Measurements from ENCODE around the gene MAP2K6.

Gene MAP2K6

DNA sequence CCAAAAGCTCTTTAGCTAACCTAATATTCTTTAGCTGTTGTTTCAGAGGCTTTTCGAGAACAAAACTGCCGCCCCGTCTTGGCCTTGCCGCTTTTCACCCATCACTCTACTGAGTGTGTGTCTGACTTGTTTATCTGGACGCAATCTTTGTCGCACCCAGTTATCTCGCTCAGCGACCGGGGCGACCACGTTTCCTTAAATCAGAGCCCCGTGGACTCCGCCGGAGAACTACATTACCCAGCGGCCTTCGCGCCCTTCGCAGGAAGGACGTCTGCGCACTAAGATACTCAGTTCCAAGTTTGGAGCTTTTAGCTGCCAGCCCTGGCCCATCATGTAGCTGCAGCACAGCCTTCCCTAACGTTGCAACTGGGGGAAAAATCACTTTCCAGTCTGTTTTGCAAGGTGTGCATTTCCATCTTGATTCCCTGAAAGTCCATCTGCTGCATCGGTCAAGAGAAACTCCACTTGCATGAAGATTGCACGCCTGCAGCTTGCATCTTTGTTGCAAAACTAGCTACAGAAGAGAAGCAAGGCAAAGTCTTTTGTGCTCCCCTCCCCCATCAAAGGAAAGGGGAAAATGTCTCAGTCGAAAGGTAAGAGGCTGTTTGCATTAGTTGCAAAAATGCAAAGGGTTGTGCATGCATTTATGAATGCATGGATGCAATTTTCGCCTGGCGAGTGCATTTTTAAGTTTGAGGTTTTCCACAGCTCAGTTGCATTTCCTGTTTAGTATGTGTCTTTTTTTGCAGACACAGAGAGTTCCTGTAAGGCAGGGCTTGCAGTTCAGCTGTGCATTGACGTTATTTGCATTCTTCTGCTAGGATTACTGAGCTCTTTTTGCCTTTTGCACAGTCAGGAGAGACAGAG is at the start of gene MAP2K6:
MAP2K6 (plus strand) TSS at position 290 of the 867 bp plus-strand sequence; CDS start at position 578, 288 bp downstream.
- Histone ChIP-seq H3K4me3 (peak within 1 kb of the TSS; percentile 88), H3K9me3 (ENCODE audit: low read depth, low read length) (no peaks in the 10 kb centered on the region), H3K9ac (ENCODE audit: insufficient read length) (peak within 1 kb of the TSS; percentile 61), H3K36me3 (ENCODE audit: insufficient read depth, low read length) (no peaks in the 10 kb centered on the region), H3K27ac (0 out of 2 replicates have a peak within 1 kb of the TSS, but pooled peaks have one; percentile 44)
- TF ChIP-seq FOXP2 (optimal IDR thresholded peaks at IDR 0.05; ENCODE audit: control extremely low read depth, extremely low read length, insufficient read depth): peak; percentile 28
- peak; percentile 60 for TF ChIP-seq POLR2AphosphoS5 (IDR thresholded peaks at IDR 0.05; ENCODE audit: borderline replicate concordance, low read depth, low read length)
- TF ChIP-seq EZH2 (IDR thresholded peaks at IDR 0.05): no peak
- DNase-seq (ENCODE audit: low read depth, low spot score): peak; percentile 67

DNA sequence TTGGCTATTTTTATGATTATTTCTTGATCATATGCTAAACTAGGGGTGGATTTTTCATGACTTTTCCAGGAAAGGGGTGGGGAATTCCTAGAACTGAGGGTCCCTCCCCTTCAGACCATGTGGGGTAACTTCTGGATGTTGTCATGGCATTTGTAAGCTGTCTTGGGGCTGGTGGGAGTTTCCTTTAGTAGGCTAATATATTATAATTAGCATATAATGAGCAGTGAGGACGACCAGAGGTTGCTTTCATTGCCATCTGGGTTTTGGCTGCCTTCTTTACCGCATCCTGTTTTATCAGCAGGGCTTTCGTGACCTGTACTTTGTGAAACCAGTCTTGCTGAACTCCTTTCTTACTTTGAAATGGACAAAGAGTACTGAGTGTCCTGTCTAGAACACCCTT is 47.2 kb upstream of the MAP2K6 start:
- Histone ChIP-seq H3K36me3 (ENCODE audit: insufficient read depth, low read length) (no peaks in the 10 kb centered on the region), H3K27ac (no peak overlapping the region), H3K4me3 (no peak overlapping the region), H3K9ac (ENCODE audit: insufficient read length) (no peak overlapping the region), H3K9me3 (ENCODE audit: low read depth, low read length) (no peaks in the 10 kb centered on the region)
- DNase-seq (ENCODE audit: low read depth, low spot score): no peak
- no peak for TF ChIP-seq POLR2AphosphoS5 (IDR thresholded peaks at IDR 0.05; ENCODE audit: borderline replicate concordance, low read depth, low read length)
- TF ChIP-seq EZH2 (IDR thresholded peaks at IDR 0.05): no peak
- TF ChIP-seq FOXP2 (optimal IDR thresholded peaks at IDR 0.05; ENCODE audit: control extremely low read depth, extremely low read length, insufficient read depth): no peak

DNA sequence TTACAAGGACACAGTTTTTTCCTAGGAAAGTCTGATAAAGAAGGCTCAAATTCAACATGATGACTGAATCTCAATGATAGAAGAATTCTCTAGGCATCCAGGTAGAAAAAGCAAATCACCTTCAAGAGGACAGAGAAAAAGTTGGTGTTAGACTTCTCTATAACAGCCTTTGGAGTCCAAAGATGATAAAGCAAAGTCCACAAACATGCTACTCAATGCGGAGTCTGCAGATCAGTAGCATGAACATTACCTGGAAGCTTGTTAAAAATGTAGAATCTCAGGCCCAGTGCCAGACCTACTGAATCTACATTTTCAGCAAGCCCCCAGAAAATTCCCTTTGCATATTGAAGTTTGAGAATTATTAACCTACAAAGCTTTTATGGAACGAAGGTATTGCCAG is 41.4 kb upstream of the MAP2K6 start:
- no peaks in the 10 kb centered on the region for H3K36me3 ChIP-seq (ENCODE audit: insufficient read depth, low read length)
- no peak overlapping the region for H3K9ac ChIP-seq (ENCODE audit: insufficient read length)
- H3K9me3 ChIP-seq (ENCODE audit: low read depth, low read length): no peaks in the 10 kb centered on the region
- no peak for TF ChIP-seq EZH2 (IDR thresholded peaks at IDR 0.05)
- no peak for TF ChIP-seq POLR2AphosphoS5 (IDR thresholded peaks at IDR 0.05; ENCODE audit: borderline replicate concordance, low read depth, low read length)
- TF ChIP-seq FOXP2 (optimal IDR thresholded peaks at IDR 0.05; ENCODE audit: control extremely low read depth, extremely low read length, insufficient read depth): no peak
- H3K4me3 ChIP-seq: no peak overlapping the region
- H3K27ac ChIP-seq: no peak overlapping the region
- no peak for DNase-seq (ENCODE audit: low read depth, low spot score)

DNA sequence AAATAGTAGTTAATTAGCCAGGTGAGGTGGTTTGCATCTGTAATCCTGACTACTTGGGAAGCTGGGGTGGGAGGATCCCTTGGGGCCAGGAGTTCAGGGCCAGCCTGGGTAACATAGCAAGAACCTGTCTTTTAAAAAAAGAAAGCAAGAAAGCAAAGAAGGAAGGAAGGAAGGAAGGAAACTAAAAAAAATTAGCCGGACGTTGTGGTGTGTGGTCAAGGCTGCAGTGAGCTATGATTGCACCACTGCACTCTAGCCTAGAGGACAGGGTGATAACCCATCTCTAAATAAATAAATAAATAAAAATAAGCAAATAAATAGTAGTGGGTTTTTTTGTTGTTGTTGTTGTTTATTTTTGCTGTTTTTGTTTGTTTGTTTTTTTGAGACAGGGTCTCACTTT is 39.3 kb upstream of the MAP2K6 start:
- H3K9me3 ChIP-seq (ENCODE audit: low read depth, low read length): no peaks in the 10 kb centered on the region
- no peak overlapping the region for H3K9ac ChIP-seq (ENCODE audit: insufficient read length)
- no peak overlapping the region for H3K4me3 ChIP-seq
- TF ChIP-seq POLR2AphosphoS5 (IDR thresholded peaks at IDR 0.05; ENCODE audit: borderline replicate concordance, low read depth, low read length) (no peak), EZH2 (IDR thresholded peaks at IDR 0.05) (no peak), FOXP2 (optimal IDR thresholded peaks at IDR 0.05; ENCODE audit: control extremely low read depth, extremely low read length, insufficient read depth) (no peak)
- no peak for DNase-seq (ENCODE audit: low read depth, low spot score)
- no peaks in the 10 kb centered on the region for H3K36me3 ChIP-seq (ENCODE audit: insufficient read depth, low read length)
- H3K27ac ChIP-seq: no peak overlapping the region

DNA sequence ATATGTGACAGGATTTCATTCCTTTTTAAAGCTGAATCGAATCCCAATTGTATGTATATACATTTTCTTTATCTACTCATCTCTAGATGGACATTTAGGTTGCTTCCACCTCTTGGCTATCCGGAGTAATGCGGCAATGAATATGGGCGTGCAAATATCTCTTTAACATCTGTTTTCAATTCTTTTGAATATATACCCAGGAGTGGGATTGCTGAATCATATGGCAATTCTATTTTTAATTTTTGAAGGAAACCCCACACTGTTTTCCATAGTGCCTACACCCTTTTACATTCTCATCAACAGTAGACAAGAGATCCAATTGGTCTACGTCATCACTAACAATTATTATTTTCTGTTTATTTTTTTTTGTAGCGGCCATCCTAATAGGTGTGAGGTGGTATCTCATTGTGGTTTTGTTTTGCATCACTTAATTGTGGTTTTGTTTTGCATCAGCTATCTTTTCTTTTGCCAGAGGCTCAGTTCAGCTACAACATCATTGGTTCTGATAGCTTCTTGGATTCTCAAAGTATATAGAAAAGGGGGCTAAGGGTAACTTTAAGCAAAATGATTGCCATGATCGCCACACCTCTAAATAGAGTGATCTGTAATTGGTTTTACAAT is 25.6 kb upstream of the MAP2K6 start:
- Histone ChIP-seq H3K27ac (peak overlapping the region; percentile 16), H3K4me3 (no peak overlapping the region), H3K9ac (ENCODE audit: insufficient read length) (no peak overlapping the region), H3K9me3 (ENCODE audit: low read depth, low read length) (no peaks in the 10 kb centered on the region), H3K36me3 (ENCODE audit: insufficient read depth, low read length) (no peaks in the 10 kb centered on the region)
- no peak for TF ChIP-seq EZH2 (IDR thresholded peaks at IDR 0.05)
- no peak for TF ChIP-seq FOXP2 (optimal IDR thresholded peaks at IDR 0.05; ENCODE audit: control extremely low read depth, extremely low read length, insufficient read depth)
- no peak for TF ChIP-seq POLR2AphosphoS5 (IDR thresholded peaks at IDR 0.05; ENCODE audit: borderline replicate concordance, low read depth, low read length)
- DNase-seq (ENCODE audit: low read depth, low spot score): no peak

DNA sequence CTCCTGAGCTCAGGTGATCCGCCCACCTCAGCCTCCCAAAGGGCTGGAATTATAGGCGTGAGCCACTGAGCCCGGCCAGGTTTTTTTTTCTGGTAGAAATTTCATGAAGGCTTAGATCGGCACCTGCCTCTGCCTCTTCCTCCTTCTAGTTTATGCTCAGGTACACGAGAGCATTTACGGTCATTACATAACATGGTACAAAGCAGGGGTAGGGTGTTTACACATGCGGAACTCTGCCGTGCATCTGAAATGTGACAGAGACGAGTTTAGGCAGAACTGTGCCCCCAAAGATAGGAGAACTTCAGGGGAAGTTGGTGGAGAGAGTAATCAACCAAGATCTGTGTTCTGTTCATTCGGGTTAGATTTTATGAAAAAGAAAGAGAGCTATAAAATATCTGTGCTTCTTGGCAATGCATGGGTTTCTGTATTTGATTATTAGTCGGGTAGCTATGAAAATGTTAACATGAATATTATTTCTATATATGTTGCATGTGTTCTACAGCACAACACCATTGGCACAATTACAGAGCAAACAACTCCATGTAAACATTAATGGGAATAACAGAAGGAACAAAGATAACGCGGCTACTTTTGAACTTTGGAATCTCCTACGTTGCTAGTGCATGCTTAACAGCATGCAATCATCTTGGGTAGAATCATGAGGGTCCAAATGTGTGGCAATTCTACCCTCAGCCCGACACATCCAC is 23.5 kb upstream of the MAP2K6 start:
- no peak overlapping the region for H3K4me3 ChIP-seq
- TF ChIP-seq FOXP2 (optimal IDR thresholded peaks at IDR 0.05; ENCODE audit: control extremely low read depth, extremely low read length, insufficient read depth): no peak
- no peak overlapping the region for H3K9ac ChIP-seq (ENCODE audit: insufficient read length)
- H3K27ac ChIP-seq: no peak overlapping the region
- no peaks in the 10 kb centered on the region for H3K9me3 ChIP-seq (ENCODE audit: low read depth, low read length)
- no peak for DNase-seq (ENCODE audit: low read depth, low spot score)
- H3K36me3 ChIP-seq (ENCODE audit: insufficient read depth, low read length): no peaks in the 10 kb centered on the region

DNA sequence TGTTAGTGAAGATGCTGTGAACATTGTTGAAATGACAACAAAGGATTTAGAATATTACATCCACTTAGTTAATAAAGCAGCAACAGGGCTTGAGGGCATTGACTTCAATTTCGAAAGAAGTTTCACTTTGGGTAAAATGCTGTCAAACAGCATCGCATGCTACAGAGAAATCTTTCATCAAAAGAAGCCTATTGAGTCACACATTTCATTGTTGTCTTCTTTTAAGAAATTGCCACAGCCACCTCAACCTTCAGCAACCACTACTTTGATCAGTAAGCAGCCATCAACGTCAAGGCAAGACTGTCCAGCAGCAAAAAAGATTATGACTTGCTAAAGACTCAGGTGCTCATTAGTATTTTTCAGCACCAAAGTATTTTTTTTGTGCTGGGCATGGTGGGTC is 13.2 kb upstream of the MAP2K6 start:
- no peak for DNase-seq (ENCODE audit: low read depth, low spot score)
- Histone ChIP-seq H3K9ac (ENCODE audit: insufficient read length) (no peak overlapping the region), H3K27ac (no peak overlapping the region), H3K9me3 (ENCODE audit: low read depth, low read length) (no peaks in the 10 kb centered on the region), H3K36me3 (ENCODE audit: insufficient read depth, low read length) (no peaks in the 10 kb centered on the region), H3K4me3 (no peak overlapping the region)
- no peak for TF ChIP-seq POLR2AphosphoS5 (IDR thresholded peaks at IDR 0.05; ENCODE audit: borderline replicate concordance, low read depth, low read length)
- no peak for TF ChIP-seq FOXP2 (optimal IDR thresholded peaks at IDR 0.05; ENCODE audit: control extremely low read depth, extremely low read length, insufficient read depth)
- no peak for TF ChIP-seq EZH2 (IDR thresholded peaks at IDR 0.05)

DNA sequence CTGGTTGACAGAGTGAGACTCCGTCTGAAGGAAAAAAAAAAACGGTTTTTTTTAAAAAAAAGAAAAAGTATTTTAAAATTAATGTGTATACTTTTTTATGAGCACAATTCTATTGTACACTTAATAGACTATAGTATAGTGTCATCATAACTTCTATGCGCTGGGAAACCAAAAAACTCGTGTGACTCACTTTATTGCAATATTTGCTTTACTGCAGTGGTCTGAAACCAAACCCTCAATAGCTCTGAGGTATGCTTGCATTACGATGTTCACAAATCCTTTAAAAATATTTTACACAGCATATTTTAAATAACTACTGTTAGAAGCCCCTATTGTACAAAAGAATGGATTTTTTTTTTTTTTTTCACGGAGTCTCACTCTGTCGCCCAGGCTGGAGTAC is 12.4 kb upstream of the MAP2K6 start:
- H3K27ac ChIP-seq: no peak overlapping the region
- H3K9me3 ChIP-seq (ENCODE audit: low read depth, low read length): no peaks in the 10 kb centered on the region
- no peak overlapping the region for H3K9ac ChIP-seq (ENCODE audit: insufficient read length)
- H3K4me3 ChIP-seq: no peak overlapping the region
- DNase-seq (ENCODE audit: low read depth, low spot score): no peak
- H3K36me3 ChIP-seq (ENCODE audit: insufficient read depth, low read length): no peaks in the 10 kb centered on the region
- TF ChIP-seq FOXP2 (optimal IDR thresholded peaks at IDR 0.05; ENCODE audit: control extremely low read depth, extremely low read length, insufficient read depth) (no peak), EZH2 (IDR thresholded peaks at IDR 0.05) (no peak), POLR2AphosphoS5 (IDR thresholded peaks at IDR 0.05; ENCODE audit: borderline replicate concordance, low read depth, low read length) (no peak)

Measured in SK-N-MC (cell line).